GM19193 (cell line): ENCODE measurements around the gene HOXD12.

Experiments
- POLR2A ChIP-seq: IDR thresholded peaks from 4 replicates; pipeline ENCODE4 v1.6.1; 2011; ENCODE audit not compliant: insufficient read depth, insufficient read length; ENCODE audit errors: extremely low read depth

HOXD12 gene

DNA sequence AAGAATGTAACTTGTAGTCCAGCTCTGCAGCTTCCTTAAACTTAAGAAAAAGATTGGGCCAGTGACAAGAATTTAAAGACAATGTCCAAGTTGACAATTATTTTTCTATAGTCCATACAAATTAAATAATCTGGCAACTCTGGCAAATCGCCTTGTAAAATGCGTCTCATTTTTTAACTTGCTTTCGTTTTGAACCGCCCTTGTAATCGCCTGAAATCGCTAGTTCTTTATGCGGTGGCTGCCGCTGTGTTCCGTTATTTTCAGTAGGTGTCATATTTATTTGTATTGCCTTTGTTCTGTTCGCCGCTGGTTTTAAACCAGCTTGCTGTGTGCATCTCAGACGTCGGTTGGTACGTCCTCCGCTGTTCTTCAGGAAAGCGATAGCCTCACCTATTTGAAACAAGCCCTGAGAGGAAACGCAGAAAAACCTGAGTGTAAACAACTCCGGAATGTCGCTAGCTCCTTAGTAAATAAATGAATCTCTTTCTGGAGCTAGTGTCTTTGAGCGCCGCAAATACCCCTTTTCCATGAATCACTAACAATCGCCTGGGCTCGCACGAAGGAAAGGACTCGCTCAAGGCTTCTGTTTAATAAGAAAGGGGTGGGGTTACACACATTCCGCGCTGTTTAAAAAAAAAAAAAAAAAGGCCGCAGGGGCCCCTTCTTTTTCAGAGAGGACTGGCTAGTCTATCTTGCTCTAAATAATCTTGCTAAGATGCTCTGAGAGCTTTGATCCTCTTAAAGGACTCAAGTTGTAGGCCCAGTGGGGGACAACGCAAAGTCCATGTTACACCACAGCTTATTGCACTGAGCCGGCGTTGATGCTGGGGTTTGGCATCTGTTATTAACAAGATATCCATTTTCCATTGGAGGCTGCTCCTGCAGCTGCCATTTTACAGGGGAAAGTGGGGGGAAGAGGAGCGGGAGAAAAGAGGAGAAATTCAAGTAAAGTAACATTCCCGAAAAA is 32.9 kb downstream of the HOXD12 start:
- no peak for TF ChIP-seq POLR2A

DNA sequence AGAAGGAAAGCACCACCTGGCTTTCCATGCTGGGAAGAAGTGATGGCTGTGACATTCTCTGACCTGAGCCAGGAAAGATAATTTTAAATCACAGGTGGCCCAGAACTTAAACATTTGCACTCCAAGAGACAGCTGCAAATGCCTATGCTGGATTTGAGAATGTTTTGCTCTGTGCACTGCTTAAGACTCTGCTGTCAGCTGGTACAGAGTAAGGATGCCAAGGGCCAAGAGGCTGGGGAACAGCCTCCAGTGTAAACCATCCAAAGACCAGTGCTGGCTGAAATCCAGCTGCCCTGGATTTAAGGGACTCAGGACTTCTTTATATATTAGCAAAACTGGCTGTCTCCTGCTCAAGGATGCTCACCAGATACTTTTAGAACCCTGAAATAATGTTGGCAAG is 33.8 kb downstream of the HOXD12 start:
- no peak for TF ChIP-seq POLR2A

DNA sequence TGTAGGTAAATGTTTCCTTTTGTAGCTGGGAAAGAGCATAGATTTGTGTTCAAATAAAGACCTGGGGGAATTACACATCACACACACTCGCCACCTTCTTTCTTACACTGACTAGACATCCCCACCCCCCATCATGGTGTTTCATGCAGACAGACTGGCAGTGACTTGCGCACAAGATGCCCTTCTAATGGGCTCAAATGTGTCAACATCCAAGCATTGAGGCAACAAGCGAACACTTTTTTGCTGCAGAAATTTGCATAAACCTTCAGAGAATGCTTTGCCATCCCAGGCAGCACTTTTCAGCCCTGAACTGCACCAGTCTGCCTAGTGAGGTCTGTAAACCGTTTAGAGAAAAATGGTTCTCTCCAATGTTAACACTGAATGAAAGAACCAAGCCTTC is 34.4 kb downstream of the HOXD12 start:
- TF ChIP-seq POLR2A = no peak

DNA sequence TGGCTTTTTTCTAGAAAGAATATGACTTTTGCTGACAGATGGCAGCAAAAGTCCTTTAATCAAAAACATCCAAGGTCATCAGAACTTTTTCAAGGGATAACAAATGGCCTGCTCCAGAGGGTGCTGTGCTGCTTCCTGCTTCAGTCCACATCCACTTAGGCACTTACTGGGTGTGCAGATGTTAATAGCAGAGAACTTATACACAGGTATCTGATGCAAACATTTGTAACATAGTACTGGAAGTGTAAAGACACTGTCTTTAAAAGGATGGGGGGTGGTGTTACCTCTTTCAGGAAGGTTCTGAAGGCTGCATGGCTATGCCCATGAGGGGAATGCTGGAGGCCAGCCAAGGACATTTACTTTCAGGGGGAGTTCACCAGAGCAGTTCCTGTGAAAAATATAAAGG is 35.4 kb downstream of the HOXD12 start:
- no peak for TF ChIP-seq POLR2A

DNA sequence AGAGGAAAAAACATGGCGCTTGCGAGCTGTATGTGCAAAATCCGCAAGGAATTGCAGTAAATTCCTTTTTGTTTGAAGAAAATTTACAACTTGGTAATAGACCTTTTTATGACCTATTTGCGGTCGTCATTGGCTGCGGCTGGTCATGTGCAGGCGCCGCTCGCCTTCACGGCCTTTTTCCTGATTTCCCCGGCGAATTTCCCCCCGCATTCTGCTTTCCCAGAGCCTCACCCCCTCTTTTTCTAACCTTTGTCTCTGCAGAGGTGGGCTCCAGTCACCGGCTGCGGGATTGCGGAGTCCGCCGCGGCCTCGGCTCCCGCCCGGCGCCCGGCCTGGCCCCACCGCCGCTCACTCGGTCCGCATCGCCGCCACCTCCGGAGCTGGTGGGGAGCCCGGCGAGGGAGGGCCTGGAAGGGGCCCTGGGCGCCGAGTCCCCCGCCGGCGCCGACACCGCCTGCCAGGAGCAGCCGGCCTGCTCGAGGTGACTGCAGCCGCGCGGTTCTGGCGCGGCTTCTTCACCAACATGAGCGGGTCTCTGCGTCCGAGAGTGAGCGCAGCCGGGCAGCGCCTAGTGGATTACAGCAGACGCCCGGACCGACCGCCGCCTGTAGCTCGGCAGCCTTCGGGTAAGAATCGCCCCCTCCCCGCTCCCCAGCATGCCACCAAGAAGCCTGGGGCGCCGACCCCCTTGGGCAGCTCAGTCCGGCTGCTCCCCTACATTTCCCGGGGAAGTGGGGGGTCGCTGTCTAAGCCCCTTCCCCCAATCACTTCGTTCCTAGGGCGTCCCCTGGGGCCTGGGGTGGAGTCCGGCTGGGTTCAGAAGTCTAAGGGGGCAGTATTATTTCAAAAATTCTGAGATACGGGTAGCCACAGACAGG is 37.0 kb downstream of the HOXD12 start:
- no peak for TF ChIP-seq POLR2A

DNA sequence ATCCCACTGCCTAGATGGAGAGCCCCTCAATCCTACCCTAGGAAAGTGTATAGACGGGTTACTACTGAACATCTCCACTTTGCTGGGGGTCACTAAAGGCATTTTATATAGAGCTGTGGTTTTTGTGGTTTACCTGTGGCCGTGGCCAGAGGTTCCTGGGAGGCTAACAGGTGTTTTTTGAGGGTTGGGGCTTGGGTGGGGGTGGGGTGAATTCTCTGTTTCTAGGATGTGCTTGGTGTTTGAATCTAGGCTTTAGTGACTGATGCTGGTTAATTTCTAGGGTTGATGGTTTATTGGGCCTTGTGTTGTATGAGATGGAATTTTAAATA is 37.6 kb downstream of the HOXD12 start:
- no peak for TF ChIP-seq POLR2A

DNA sequence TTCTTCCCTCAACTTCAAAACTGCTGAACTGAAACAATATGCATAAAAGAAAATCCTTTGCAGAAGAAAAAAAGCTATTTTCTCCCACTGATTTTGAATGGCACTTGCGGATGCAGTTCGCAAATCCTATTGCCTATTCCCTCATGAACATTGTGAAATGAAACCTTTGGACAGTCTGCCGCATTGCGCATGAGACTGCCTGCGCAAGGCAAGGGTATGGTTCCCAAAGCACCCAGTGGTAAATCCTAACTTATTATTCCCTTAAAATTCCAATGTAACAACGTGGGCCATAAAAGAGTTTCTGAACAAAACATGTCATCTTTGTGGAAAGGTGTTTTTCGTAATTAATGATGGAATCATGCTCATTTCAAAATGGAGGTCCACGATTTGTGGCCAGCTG is 38.3 kb downstream of the HOXD12 start:
- TF ChIP-seq POLR2A = no peak

DNA sequence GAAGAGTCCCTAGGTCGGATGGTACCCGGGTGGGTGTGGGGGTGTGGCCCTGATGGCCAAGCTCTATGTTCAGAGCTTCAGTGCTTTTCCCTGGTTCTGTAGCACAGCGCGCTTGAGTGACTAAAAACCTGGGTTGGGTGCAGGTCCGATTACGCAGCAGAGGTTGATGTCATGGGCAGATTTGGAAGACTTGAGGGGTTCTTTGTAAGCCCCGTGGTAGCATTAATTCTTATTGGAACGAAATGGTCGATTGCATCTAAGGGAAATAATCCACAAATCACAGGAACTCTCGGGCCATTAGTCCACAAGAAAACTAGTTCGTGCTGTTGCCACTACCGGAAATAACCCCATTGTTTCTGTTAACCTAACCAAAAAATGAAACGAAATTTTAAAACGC is 38.9 kb downstream of the HOXD12 start:
- TF ChIP-seq POLR2A = no peak

DNA sequence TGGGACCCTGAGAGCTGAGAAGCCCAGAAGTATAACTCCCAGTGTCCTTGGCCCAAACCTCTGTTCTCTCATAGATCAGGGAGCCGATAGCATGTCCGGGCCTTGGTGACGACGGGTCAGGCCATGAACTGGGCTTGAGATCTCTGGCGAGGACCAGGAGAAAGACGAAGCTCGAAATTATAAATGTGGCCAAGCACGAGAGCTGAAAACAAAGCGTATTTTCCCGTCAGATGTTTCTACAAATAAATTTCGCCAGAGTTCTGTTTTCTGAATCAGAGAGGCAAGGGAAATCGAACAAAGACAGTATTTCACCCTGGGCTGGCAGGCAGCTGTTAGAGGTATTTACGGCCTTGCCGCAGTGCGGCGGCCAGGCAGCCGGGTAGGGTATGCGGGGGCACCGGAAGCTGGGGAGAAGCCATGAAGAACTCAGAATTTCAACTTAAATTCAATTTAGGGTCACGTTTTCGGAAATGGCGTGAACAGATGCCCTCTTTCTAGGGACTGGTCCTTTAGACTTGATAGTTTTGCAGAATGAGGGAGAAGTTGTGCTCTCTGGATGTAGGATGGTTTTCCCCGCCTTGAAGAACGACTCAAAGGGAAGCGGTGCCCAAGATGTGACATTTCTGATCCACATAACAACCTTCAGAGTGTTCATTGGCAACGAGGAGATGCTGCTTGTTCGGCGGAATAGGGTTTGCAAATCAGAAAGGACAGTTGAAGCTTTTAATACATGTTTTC is 39.5 kb downstream of the HOXD12 start:
- no peak for TF ChIP-seq POLR2A

DNA sequence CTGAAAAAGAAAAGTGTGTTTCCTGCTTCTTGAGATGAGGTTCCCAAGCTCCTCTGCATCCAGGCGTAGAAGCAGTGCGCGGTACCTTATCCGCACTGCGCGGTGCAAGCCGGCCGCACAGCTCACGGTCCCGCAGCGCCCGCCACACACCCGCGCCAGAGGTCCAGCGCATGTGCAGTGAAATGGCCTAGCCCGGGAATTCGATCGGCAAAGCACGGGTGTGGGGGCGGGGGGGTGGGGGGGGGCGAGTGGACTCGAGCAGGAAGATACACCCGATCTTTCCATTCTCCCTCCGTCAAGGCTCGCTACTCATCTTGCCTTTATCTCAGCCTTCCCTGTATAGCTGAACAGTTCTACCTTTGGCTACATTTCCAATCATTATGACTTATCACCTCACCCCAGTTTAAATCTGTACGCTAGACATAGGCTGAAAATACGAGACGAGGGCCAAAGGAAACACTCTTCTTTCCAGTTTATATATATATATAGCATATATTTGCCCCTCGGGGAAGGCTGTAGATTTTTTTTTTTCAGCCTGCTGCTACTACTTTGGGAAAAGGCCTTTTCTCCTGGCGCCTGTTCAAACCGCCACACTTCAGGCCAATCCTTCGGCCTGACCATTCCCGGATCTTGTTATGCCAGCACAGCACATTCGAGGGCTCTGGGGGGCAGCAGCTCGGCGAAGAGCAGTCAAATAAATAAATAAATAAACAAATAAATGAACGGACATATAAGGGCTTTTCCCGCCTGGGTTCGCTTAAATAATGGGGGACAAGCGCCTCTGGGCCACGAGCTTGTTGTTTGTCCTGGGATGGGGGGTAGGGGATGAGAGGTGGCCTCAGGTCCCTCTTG is 40.3 kb downstream of the HOXD12 start:
- no peak for TF ChIP-seq POLR2A

DNA sequence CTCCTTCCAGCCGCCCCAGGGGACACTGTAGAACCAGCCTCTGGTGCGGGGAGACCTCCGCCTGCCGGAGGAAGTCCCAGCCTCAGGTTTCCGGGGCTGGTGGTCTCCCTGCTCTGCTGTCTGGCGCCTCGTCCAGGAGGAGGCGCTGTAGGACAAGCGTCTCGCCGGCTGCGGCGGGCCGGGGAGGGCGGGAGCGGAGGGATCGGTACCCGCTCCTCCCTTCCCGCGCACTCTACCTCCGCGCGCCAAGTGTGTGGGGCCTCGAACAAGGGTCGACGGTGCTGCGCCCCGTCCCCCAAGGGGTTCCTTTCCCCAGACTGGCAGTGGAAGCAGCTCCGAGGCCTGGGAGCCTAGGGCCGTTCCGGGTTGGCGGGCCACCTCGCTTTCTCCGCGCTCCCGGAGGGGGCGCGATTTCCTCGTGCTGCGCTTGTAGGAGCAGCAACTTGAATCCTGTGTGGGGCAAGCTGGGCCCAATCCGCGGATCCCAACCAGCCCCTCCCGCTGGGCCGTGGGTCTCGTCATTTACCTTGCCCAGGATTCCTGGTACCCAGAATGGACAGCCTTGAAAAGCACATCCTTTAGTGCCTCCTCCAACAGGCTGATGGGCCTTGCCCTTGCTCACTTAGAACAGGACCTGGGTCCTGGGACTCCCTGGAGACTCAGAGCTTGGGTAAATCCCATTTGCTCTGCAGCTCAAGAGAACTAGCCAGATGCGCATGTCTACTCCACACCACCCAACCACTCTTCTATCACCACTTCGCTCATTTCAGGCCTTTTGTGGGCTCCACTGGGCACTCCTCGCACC is 41.1 kb downstream of the HOXD12 start:
- TF ChIP-seq POLR2A = no peak

DNA sequence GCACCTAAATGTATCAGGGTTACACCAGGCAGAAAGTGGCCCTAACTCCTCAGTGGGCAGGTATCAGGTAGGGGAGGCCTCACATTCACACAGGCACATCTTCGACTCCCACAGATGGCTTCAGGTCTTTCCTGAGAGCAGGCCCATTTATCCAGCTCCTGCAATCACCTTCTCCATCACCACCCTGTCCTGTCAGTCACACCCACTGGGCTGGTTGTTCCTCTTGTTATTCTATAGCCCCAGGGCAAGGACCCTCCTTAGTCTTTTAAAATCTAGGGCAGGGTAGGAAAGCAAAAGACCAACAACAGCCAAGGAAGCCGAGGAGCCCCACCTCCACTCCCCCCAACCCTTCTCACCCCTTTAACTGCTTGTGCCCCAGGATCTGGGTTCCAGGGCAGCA is 42.7 kb downstream of the HOXD12 start:
- TF ChIP-seq POLR2A = no peak
